SK-N-SH treated with all-trans-retinoic acid at 6 μM for 48 hours (cell line): Measurements from ENCODE around the gene SETDB2.

ENCODE experiments used
- ARNTL ChIP-seq: fragments of 450-650 bp; formaldehyde crosslinking; IDR thresholded peaks from 2 replicates; pipeline ENCODE4 v1.5.0; 2020; ENCODE audit warnings: low read depth, mild to moderate bottlenecking, moderate library complexity, borderline replicate concordance
- ZNF565 ChIP-seq: fragments of 450-650 bp; formaldehyde crosslinking; conservative IDR thresholded peaks from 2 replicates; pipeline ENCODE4 v1.5.0; 2020; ENCODE audit warnings: low read depth, mild to moderate bottlenecking, moderate library complexity
- ZNF70 ChIP-seq: fragments of 450-650 bp; formaldehyde crosslinking; IDR thresholded peaks from 2 replicates; pipeline ENCODE4 v1.5.0; 2020; ENCODE audit warnings: mild to moderate bottlenecking, moderate library complexity
- TF ChIP-seq, protein P1 (sequence below): fragments of 250-450 bp; sonication (Bioruptor Pico); IDR thresholded peaks from 2 replicates; pipeline ENCODE4 v1.8.0; 2020; ENCODE audit warnings: mild to moderate bottlenecking, moderate library complexity, borderline replicate concordance

DNA sequence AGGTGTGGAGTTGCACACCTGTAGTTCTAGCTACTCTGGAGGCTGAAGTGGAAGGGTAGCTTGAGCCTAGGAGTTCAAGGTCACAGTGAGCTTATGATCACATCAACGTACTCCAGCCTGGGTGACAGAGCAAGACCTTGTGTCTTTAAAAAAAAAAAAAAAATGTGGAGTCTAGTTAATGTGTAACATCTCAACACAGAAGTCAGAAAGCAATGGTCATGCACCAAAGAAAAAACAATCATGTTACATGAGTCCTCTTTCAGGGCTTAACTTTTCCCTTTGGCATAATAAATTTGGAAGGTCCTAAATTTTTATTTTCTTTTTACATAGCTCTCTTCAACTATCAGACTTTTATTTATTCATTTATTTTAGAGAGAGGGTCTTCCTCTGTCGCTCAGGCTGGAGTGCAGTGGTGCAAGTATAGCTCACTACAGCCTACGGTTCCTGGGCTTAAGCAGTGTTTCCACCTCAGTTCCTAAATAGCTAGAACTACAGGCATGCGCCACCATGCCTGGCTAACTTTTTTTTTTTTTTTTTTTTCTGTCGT lies 22.3 kb downstream of the SETDB2 start:
- TF ChIP-seq ZNF70 (CRISPR knock-in tag) = no peak
- no peak for TF ChIP-seq ZNF565 (CRISPR knock-in tag)
- TF ChIP-seq ARNTL (CRISPR knock-in tag) = no peak
- TF ChIP-seq, protein P1, sequence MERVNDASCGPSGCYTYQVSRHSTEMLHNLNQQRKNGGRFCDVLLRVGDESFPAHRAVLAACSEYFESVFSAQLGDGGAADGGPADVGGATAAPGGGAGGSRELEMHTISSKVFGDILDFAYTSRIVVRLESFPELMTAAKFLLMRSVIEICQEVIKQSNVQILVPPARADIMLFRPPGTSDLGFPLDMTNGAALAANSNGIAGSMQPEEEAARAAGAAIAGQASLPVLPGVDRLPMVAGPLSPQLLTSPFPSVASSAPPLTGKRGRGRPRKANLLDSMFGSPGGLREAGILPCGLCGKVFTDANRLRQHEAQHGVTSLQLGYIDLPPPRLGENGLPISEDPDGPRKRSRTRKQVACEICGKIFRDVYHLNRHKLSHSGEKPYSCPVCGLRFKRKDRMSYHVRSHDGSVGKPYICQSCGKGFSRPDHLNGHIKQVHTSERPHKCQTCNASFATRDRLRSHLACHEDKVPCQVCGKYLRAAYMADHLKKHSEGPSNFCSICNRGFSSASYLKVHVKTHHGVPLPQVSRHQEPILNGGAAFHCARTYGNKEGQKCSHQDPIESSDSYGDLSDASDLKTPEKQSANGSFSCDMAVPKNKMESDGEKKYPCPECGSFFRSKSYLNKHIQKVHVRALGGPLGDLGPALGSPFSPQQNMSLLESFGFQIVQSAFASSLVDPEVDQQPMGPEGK = no peak
